CD4-positive, CD25-positive, alpha-beta regulatory T cell (primary cell): ENCODE data around the gene RBM38. TPM values are rescaled to one million over a fixed set of nuclear protein-coding genes. Genes with fewer than 3 reads are reported as not detected.

Experiments
- ATAC-seq, 2 donors: fragments of 150-1000 bp; cut with Tn5 transposase; one replicate each; pipeline ENCODE4 v1.10.0; 2021; ENCODE audit warnings: low read depth in 2 of 2, moderate number of reproducible peaks in 2 of 2, moderate library complexity in 1 of 2
- DNase-seq, 3 donors: peaks; one replicate each; pipeline versions ENCODE4 v3.0.0 to v3.0.0-alpha.2; 2012 to 2022; ENCODE audit warnings: mixed read lengths in 1 of 3
- H3K27ac ChIP-seq: one replicate; pipeline ENCODE4 v1.7.0; 2013; ENCODE audit warnings: mild to moderate bottlenecking, low read length; ENCODE audit not compliant: insufficient read depth, poor library complexity, severe bottlenecking
- H3K27me3 ChIP-seq: one replicate; pipeline ENCODE4 v1.7.0; 2013; ENCODE audit warnings: low read length; ENCODE audit not compliant: control insufficient read depth, insufficient read depth
- H3K36me3 ChIP-seq: one replicate; pipeline ENCODE4 v1.7.0; 2013; ENCODE audit warnings: mild to moderate bottlenecking, low read length, moderate library complexity; ENCODE audit not compliant: control insufficient read depth, insufficient read depth
- H3K4me1 ChIP-seq: 2 replicates; pipeline ENCODE4 v1.7.0; 2013; ENCODE audit warnings: mild to moderate bottlenecking, low read length; ENCODE audit not compliant: insufficient read depth, control insufficient read depth, poor library complexity, severe bottlenecking
- H3K4me3 ChIP-seq: one replicate; pipeline ENCODE4 v1.7.0; 2013; ENCODE audit warnings: low read depth, mild to moderate bottlenecking, low read length, moderate library complexity
- H3K9me3 ChIP-seq, 2 experiments: 1 replicate in 1 of 2; 2 replicates in 1 of 2; pipeline ENCODE4 v1.7.0; 2013; ENCODE audit warnings: low read length in 2 of 2, mild to moderate bottlenecking in 1 of 2, moderate library complexity in 1 of 2; ENCODE audit not compliant: control insufficient read depth in 2 of 2
- H3K27ac Mint-ChIP-seq, 3 donors: one replicate each; pipeline ENCODE4 v1.8.0; 2020 to 2022; ENCODE audit warnings: mild to moderate bottlenecking in 3 of 3, mixed read lengths in 3 of 3, moderate library complexity in 2 of 3
- H3K27me3 Mint-ChIP-seq: one replicate; pipeline ENCODE4 v1.8.0; 2022; ENCODE audit warnings: mild to moderate bottlenecking, mixed read lengths
- H3K36me3 Mint-ChIP-seq: one replicate; pipeline ENCODE4 v1.8.0; 2020; ENCODE audit warnings: mixed read lengths
- H3K4me1 Mint-ChIP-seq, 4 donors: one replicate each; pipeline ENCODE4 v1.8.0; 2020 to 2022; ENCODE audit warnings: mixed read lengths in 4 of 4, mild to moderate bottlenecking in 1 of 4
- H3K4me3 Mint-ChIP-seq, 4 donors: one replicate each; pipeline ENCODE4 v1.8.0; 2020 to 2022; ENCODE audit warnings: mild to moderate bottlenecking in 4 of 4, mixed read lengths in 4 of 4, moderate library complexity in 3 of 4
- H3K9me3 Mint-ChIP-seq, 7 donors: one replicate each; pipeline ENCODE4 v1.8.0; 2020 to 2022; ENCODE audit warnings: mixed read lengths in 7 of 7, mild to moderate bottlenecking in 3 of 7, moderate library complexity in 2 of 7
- polyA plus RNA-seq, 4 donors: library from polyadenylated mRNA; unstranded; fragments of 300-500 nt; fragmentation: Illumina TruSeq; gene quantifications; one replicate each; pipeline ENCODE4 v1.2.3, GENCODE V29; 2021
- total RNA-seq: library from RNA; stranded (reverse); gene quantifications from one replicate; pipeline ENCODE4 v1.2.3, GENCODE V29; 2022

The RBM38 gene
- total and polyA plus RNA-seq, 5 donors from 2014 or later = 71.9 to 322 (median 126) TPM

DNA sequence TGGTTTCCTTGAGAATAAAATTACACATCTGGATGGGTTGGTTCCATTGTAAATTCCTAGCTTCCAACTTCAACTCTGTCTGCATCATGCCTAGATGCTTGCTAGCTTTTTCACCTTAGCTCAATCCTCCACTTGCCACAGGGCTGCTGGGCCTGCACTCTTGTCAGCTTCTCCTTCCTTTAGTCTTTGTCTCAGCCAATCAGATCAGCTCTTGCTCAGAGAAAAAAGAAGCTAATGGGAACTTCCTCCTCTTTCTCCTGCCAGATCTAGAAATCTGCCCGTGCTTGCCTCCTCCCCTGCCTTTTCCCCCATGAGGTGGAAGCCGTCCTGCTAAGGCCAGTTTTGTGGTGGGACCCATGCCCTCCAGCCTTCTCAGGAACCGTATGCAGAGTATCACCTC lies 21.6 kb upstream of the RBM38 start:
- H3K36me3 Mint-ChIP-seq = peaks cover 64% of the 10 kb centered on the region
- no peaks in the 10 kb centered on the region for H3K9me3 Mint-ChIP-seq
- no peak for ATAC-seq

GRCh38 chr20:57370316-57370715 lies 20.9 kb upstream of the RBM38 start:
- no peak overlapping the region for H3K4me3 ChIP-seq
- Mint-ChIP-seq H3K4me1 (peaks cover 7 to 22% (median 16%) of the 10 kb centered on the region in 4 donors), H3K4me3 (no peak overlapping the region), H3K9me3 (no peaks in the 10 kb centered on the region), H3K27me3 (no peaks in the 10 kb centered on the region), H3K27ac (peak overlapping the region in 1 of 3 donors; percentile 74), H3K36me3 (peaks cover 67% of the 10 kb centered on the region)
- H3K27me3 ChIP-seq = no peaks in the 10 kb centered on the region
- no peak overlapping the region for H3K27ac ChIP-seq
- H3K4me1 ChIP-seq = peaks cover 3% of the 10 kb centered on the region
- DNase-seq (no peak), ATAC-seq (no peak)
- H3K36me3 ChIP-seq = peaks cover 98% of the 10 kb centered on the region
- H3K9me3 ChIP-seq = no peaks in the 10 kb centered on the region

More for the DNA sequence above, 21.6 kb upstream of the RBM38 start:
- Mint-ChIP-seq H3K4me3 (no peak overlapping the region), H3K27me3 (no peaks in the 10 kb centered on the region), H3K27ac (peak overlapping the region in 1 of 3 donors; percentile 74), H3K4me1 (peaks cover 7 to 18% (median 13%) of the 10 kb centered on the region in 4 donors)
- Histone ChIP-seq H3K27me3 (no peaks in the 10 kb centered on the region), H3K27ac (no peak overlapping the region), H3K9me3 (no peaks in the 10 kb centered on the region), H3K4me1 (peaks cover 3% of the 10 kb centered on the region), H3K36me3 (peaks cover 97% of the 10 kb centered on the region), H3K4me3 (no peak overlapping the region)
- DNase-seq = no peak

DNA sequence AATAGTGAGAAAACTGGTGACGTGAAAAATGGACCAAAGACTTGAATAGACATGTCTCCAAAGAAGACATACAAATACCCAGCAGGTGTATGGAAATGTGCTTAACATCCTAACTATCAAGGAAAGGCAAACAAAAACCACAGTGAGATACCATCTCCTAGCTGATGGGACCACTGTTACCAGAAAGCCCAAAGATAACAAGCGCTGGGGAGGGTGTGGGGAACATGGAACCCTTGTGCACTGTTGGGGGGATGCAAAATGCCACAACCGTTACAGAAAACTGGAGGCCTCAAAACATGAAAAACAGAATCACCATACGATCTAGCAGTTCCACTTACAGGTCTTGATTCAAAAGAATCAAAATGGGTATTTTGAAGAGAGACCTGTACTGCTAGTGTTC lies 19.8 kb upstream of the RBM38 start:
- H3K27me3 Mint-ChIP-seq = no peaks in the 10 kb centered on the region
- H3K9me3 Mint-ChIP-seq = no peaks in the 10 kb centered on the region
- peaks cover 69% of the 10 kb centered on the region for H3K36me3 Mint-ChIP-seq
- Histone ChIP-seq H3K4me3 (no peak overlapping the region), H3K4me1 (peaks cover 3% of the 10 kb centered on the region), H3K36me3 (peaks cover 97% of the 10 kb centered on the region), H3K27ac (no peak overlapping the region), H3K27me3 (no peaks in the 10 kb centered on the region), H3K9me3 (no peaks in the 10 kb centered on the region)
- DNase-seq (no peak), ATAC-seq (no peak)
- no peak overlapping the region for H3K27ac Mint-ChIP-seq
- no peak overlapping the region for H3K4me3 Mint-ChIP-seq
- peaks cover 7 to 28% (median 16%) of the 10 kb centered on the region in 4 donors for H3K4me1 Mint-ChIP-seq

DNA sequence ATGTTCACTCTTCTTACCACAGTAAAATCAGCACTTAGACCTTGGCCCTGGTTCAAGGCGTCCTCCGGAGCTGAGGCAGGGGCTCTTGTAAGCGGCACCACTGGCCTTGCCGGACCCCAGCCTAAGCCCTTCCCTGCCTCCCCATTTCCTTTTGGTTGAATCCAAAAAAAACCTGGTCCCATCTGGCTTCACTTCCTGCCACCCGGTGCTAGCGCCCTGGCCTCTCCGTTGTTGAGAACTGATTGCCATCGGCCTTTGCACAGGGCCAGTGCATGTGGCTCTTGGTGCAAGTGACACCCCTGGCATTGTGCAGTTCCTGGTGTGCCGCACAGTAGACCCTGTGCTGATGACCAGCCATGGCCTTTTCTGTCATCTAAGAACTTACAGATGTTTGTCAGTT lies 19.0 kb upstream of the RBM38 start:
- DNase-seq (no peak), ATAC-seq (no peak)
- H3K36me3 ChIP-seq = peaks cover 97% of the 10 kb centered on the region
- H3K9me3 ChIP-seq = no peaks in the 10 kb centered on the region
- H3K27me3 Mint-ChIP-seq = no peaks in the 10 kb centered on the region
- peaks cover 3% of the 10 kb centered on the region for H3K4me1 ChIP-seq
- no peaks in the 10 kb centered on the region for H3K27me3 ChIP-seq
- H3K4me1 Mint-ChIP-seq = peaks cover 7 to 29% (median 16%) of the 10 kb centered on the region in 4 donors
- H3K36me3 Mint-ChIP-seq = peaks cover 71% of the 10 kb centered on the region
- no peak overlapping the region for H3K4me3 Mint-ChIP-seq
- no peaks in the 10 kb centered on the region for H3K9me3 Mint-ChIP-seq
- no peak overlapping the region for H3K27ac ChIP-seq
- H3K27ac Mint-ChIP-seq = no peak overlapping the region
- H3K4me3 ChIP-seq = no peak overlapping the region

GRCh38 chr20:57372581-57373350 lies 18.4 kb upstream of the RBM38 start:
- peaks cover 77% of the 10 kb centered on the region for H3K36me3 Mint-ChIP-seq
- ATAC-seq = no peak
- H3K4me3 Mint-ChIP-seq = no peak overlapping the region
- H3K27me3 Mint-ChIP-seq = no peaks in the 10 kb centered on the region
- no peak overlapping the region for H3K27ac Mint-ChIP-seq
- H3K4me3 ChIP-seq = no peak overlapping the region
- H3K36me3 ChIP-seq = peaks cover 97% of the 10 kb centered on the region
- no peaks in the 10 kb centered on the region for H3K27me3 ChIP-seq
- no peaks in the 10 kb centered on the region for H3K9me3 ChIP-seq
- no peaks in the 10 kb centered on the region for H3K9me3 Mint-ChIP-seq
- H3K4me1 ChIP-seq = peaks cover 3% of the 10 kb centered on the region
- no peak for DNase-seq
- H3K27ac ChIP-seq = no peak overlapping the region
- H3K4me1 Mint-ChIP-seq = peaks cover 7 to 31% (median 16%) of the 10 kb centered on the region in 4 donors

DNA sequence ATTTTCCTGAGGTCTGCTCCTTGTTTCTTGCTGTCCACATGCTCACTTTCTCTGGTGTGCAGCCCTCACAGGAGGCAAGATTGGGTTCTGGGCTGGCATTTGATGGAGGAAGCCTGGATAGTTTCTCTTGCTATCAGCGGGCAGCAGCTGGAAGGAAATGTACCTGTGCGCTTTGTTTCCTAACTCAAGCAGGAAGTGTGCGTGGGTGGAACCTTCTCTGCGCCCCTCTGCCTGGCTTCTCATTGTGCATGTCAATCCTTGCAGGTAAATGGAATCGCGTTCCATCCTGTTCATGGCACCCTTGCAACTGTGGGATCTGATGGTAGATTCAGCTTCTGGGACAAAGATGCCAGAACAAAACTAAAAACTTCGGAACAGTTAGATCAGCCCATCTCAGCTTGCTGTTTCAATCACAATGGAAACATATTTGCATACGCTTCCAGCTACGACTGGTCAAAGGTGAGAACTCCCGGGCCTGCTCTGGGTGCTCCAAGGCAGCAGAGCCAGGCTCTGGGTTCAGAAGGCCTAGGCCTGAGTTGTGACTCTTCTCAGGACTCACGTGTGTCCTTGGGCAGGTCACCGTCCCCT lies 16.8 kb upstream of the RBM38 start:
- DNase-seq = peak in 1 of 3 donors; percentile 32
- Histone ChIP-seq H3K4me1 (peaks cover 3% of the 10 kb centered on the region), H3K27ac (no peak overlapping the region), H3K4me3 (no peak overlapping the region), H3K27me3 (no peaks in the 10 kb centered on the region), H3K36me3 (peaks cover 94% of the 10 kb centered on the region), H3K9me3 (no peaks in the 10 kb centered on the region)
- H3K4me1 Mint-ChIP-seq = peaks cover 7 to 31% (median 15%) of the 10 kb centered on the region in 4 donors
- peak overlapping the region in 2 of 3 donors; percentile 78 to 91 for H3K27ac Mint-ChIP-seq
- no peaks in the 10 kb centered on the region for H3K27me3 Mint-ChIP-seq
- H3K9me3 Mint-ChIP-seq = no peaks in the 10 kb centered on the region
- peak in 1 of 2 donors; percentile 43 for ATAC-seq
- H3K36me3 Mint-ChIP-seq = peaks cover 77% of the 10 kb centered on the region
- no peak overlapping the region for H3K4me3 Mint-ChIP-seq

DNA sequence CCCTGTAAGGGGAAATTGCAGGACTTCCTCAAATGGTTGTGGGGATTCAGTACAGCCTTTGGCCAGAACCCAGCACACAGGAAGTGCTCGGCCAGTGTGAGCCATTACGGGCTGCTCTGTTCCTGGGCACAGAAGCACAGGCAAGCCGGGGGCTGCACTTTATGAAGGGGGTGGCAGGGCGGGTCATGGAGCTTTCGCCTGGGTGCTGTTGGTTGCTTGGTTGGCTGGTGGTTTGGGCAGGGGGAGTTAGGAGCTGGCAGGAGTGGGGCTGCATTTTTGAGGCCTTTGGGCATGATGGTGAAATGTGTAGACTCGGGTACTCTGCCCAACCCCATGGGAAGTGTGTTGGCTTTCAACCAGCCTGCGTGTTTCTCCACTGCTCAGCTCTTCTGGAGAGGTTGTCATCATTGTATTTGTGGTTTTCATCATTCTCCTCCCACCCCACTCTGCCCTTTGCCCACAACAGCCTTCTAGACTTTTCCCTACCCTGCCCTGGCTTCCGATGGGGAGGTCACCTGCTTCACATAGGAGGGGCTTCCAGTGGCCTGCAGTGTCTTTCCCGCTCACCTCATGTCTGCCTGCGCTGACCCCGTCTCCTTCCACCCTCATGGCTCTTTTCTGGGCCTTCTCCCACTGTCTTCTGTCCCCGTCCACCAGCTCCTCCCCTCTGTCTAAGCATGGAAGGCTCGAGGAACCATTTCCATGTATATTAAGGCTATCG lies 16.1 kb upstream of the RBM38 start:
- no peaks in the 10 kb centered on the region for H3K27me3 Mint-ChIP-seq
- DNase-seq (no peak), ATAC-seq (no peak)
- Histone ChIP-seq H3K36me3 (peaks cover 91% of the 10 kb centered on the region), H3K27me3 (no peaks in the 10 kb centered on the region), H3K27ac (no peak overlapping the region), H3K9me3 (no peaks in the 10 kb centered on the region), H3K4me3 (no peak overlapping the region), H3K4me1 (peaks cover 3% of the 10 kb centered on the region)
- peaks cover 73% of the 10 kb centered on the region for H3K36me3 Mint-ChIP-seq
- H3K9me3 Mint-ChIP-seq = no peaks in the 10 kb centered on the region
- H3K4me3 Mint-ChIP-seq = no peak overlapping the region
- H3K4me1 Mint-ChIP-seq = peaks cover 7 to 37% (median 15%) of the 10 kb centered on the region in 4 donors
- H3K27ac Mint-ChIP-seq = peak overlapping the region; percentile 78 to 91 (median 91)
